Type B pancreatic cell (in vitro differentiated cells): Measurements from ENCODE around the gene TGFBI. TPM values are rescaled to one million over a fixed set of nuclear protein-coding genes. Genes with fewer than 3 reads are reported as not detected.

Experiments used
- DNase-seq: peaks from one replicate; pipeline ENCODE4 v3.0.0; 2021; ENCODE audit warnings: mixed read lengths; ENCODE audit not compliant: unreplicated experiment; ENCODE audit errors: extremely low spot score
- H3K27ac Mint-ChIP-seq: 2 replicates; pipeline ENCODE4 v1.8.0; 2021; ENCODE audit warnings: mild to moderate bottlenecking, mixed read lengths
- H3K27me3 Mint-ChIP-seq: 2 replicates; pipeline ENCODE4 v1.8.0; 2021; ENCODE audit warnings: mixed read lengths
- H3K36me3 Mint-ChIP-seq: 2 replicates; pipeline ENCODE4 v1.8.0; 2021; ENCODE audit warnings: mixed read lengths
- H3K4me1 Mint-ChIP-seq: one replicate; pipeline ENCODE4 v1.8.0; 2021; ENCODE audit warnings: mixed read lengths; ENCODE audit not compliant: unreplicated experiment
- H3K4me3 Mint-ChIP-seq: 2 replicates; pipeline ENCODE4 v1.8.0; 2021; ENCODE audit warnings: mild to moderate bottlenecking, mixed read lengths
- H3K9me3 Mint-ChIP-seq: 2 replicates; pipeline ENCODE4 v1.8.0; 2021; ENCODE audit warnings: mixed read lengths
- CTCF ChIP-seq: fragments of 200-600 bp; sonication (generic); conservative IDR thresholded peaks from 2 replicates; pipeline ENCODE4 v1.5.0; 2021; ENCODE audit warnings: antibody characterized with exemption, mild to moderate bottlenecking
- total RNA-seq: library from RNA; stranded (reverse); gene quantifications from 2 replicates; pipeline ENCODE4 v1.2.1, GENCODE V29; 2021; ENCODE audit warnings: low replicate concordance

The TGFBI gene
- total RNA-seq, 1 donor from 2014 or later: 302 TPM

DNA sequence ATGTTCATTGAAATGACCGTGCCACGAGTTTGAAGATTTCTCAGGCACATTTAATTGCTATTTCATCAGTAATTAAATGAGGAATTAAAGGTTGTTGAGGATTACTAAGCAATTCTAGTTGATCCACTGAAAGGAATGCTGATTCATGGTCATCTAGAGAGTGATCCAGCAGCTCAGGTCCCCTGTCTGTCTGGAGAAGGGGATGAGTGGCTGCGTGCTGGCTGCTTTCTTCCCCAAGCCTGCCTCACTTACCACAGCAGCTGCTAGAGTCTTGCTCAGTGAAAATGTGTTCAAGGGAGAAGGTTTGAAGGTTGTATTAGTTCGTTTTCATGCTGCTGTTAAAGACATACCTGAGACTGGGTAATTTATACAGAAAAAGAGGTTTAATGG lies 7.8 kb upstream of the TGFBI start:
- TF ChIP-seq CTCF: no peak
- Mint-ChIP-seq H3K9me3 (peaks cover 12% of the 10 kb centered on the region), H3K4me1 (peaks cover 46% of the 10 kb centered on the region), H3K36me3 (no peaks in the 10 kb centered on the region), H3K27me3 (peaks cover 51% of the 10 kb centered on the region), H3K27ac (no peak overlapping the region), H3K4me3 (no peak overlapping the region)
- no peak for DNase-seq

- no peaks in the 10 kb centered on the region for H3K36me3 Mint-ChIP-seq
- peak overlapping the region; percentile 25 for H3K4me3 Mint-ChIP-seq
- H3K9me3 Mint-ChIP-seq: peaks cover 12% of the 10 kb centered on the region
- no peak overlapping the region for H3K27ac Mint-ChIP-seq
- DNase-seq: no peak
- TF ChIP-seq CTCF: no peak
- H3K27me3 Mint-ChIP-seq: peaks cover 70% of the 10 kb centered on the region
- H3K4me1 Mint-ChIP-seq: peaks cover 55% of the 10 kb centered on the region
These were observed 5.8 kb upstream of the TGFBI start for GRCh38 chr5:136022965-136023364.

- Mint-ChIP-seq H3K4me3 (no peak overlapping the region), H3K4me1 (peaks cover 46% of the 10 kb centered on the region), H3K36me3 (no peaks in the 10 kb centered on the region), H3K27me3 (peaks cover 71% of the 10 kb centered on the region), H3K27ac (no peak overlapping the region), H3K9me3 (peaks cover 11% of the 10 kb centered on the region)
- no peak for DNase-seq
- TF ChIP-seq CTCF: no peak
These were observed 4.7 kb upstream of the TGFBI start for GRCh38 chr5:136023958-136024541.

DNA sequence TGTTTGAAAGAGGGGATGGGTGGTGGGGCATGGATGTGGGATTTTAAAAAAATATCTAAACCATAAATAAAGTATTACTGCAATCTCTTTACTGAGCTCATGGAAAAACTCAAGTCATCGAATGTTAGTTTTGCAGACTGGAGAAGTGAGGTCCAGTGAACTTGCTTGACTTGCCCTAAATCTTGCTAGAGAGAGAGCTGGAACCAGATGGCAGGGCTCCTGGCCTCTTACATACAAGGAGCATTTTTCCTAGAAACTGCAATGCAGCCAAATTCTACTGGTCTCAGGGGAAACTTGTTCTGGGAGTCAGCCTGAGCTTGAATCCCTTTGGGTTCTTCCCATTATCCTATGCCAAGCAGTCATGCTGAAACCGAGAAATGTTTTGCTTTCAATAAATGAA lies 2.9 kb upstream of the TGFBI start:
- Mint-ChIP-seq H3K27ac (no peak overlapping the region), H3K4me3 (no peak overlapping the region), H3K4me1 (peaks cover 35% of the 10 kb centered on the region), H3K9me3 (peaks cover 8% of the 10 kb centered on the region), H3K36me3 (no peaks in the 10 kb centered on the region), H3K27me3 (peaks cover 77% of the 10 kb centered on the region)
- DNase-seq: no peak
- TF ChIP-seq CTCF: no peak

- H3K4me3 Mint-ChIP-seq: no peak overlapping the region
- H3K9me3 Mint-ChIP-seq: peaks cover 4% of the 10 kb centered on the region
- H3K4me1 Mint-ChIP-seq: peaks cover 39% of the 10 kb centered on the region
- TF ChIP-seq CTCF: no peak
- H3K36me3 Mint-ChIP-seq: no peaks in the 10 kb centered on the region
- DNase-seq: no peak
- H3K27ac Mint-ChIP-seq: no peak overlapping the region
- H3K27me3 Mint-ChIP-seq: peaks cover 80% of the 10 kb centered on the region
These were observed 2.2 kb upstream of the TGFBI start for GRCh38 chr5:136026636-136027035.

- peaks cover 80% of the 10 kb centered on the region for H3K27me3 Mint-ChIP-seq
These were observed 1.5 kb upstream of the TGFBI start for GRCh38 chr5:136027311-136027710.

More at GRCh38 chr5:136027311-136027710, 1.5 kb upstream of the TGFBI start:
- H3K9me3 Mint-ChIP-seq: peaks cover 4% of the 10 kb centered on the region
- H3K4me1 Mint-ChIP-seq: peaks cover 41% of the 10 kb centered on the region
- TF ChIP-seq CTCF: no peak
- no peaks in the 10 kb centered on the region for H3K36me3 Mint-ChIP-seq
- DNase-seq: no peak
- peak overlapping the region; percentile 7 for H3K27ac Mint-ChIP-seq
- H3K4me3 Mint-ChIP-seq: no peak overlapping the region
